HG02870 (cell line): Measurements from ENCODE around the gene TMEM163.
"Not testable (repeated sequence)": the region's sequence is repeated elsewhere in the genome, so short reads cannot be mapped to it uniquely, and the experiment has no call there.

ENCODE experiments used
- ATAC-seq: cut with Tn5 transposase; IDR thresholded peaks from one replicate; pipeline ENCODE4 v1.9.1; 2021; ENCODE audit warnings: mild to moderate bottlenecking, moderate library complexity; ENCODE audit not compliant: unreplicated experiment

TMEM163 gene

GRCh38 chr2:134499307-134499926 is 219.4 kb downstream of the TMEM163 start:
- no peak for ATAC-seq

- no peak for ATAC-seq
Measured at GRCh38 chr2:134498654-134499053, 220.1 kb downstream of the TMEM163 start.

GRCh38 chr2:134493797-134494196 is 225.0 kb downstream of the TMEM163 start:
- no peak for ATAC-seq

GRCh38 chr2:134491771-134492441 is 226.9 kb downstream of the TMEM163 start:
- no peak for ATAC-seq

GRCh38 chr2:134491022-134491421 is 227.8 kb downstream of the TMEM163 start:
- no peak for ATAC-seq

GRCh38 chr2:134490559-134490958 is 228.2 kb downstream of the TMEM163 start:
- ATAC-seq: no peak

GRCh38 chr2:134489732-134490384 is 228.9 kb downstream of the TMEM163 start:
- no peak for ATAC-seq

- ATAC-seq: no peak
Measured at GRCh38 chr2:134482766-134483340, 235.9 kb downstream of the TMEM163 start.

GRCh38 chr2:134482131-134482723 is 236.6 kb downstream of the TMEM163 start:
- ATAC-seq: no peak

GRCh38 chr2:134479696-134480330 is 239.0 kb downstream of the TMEM163 start:
- ATAC-seq: no peak

GRCh38 chr2:134476982-134477381 is 241.8 kb downstream of the TMEM163 start:
- ATAC-seq: not testable (repeated sequence)

- no peak for ATAC-seq
Measured at GRCh38 chr2:134470561-134471168, 248.1 kb downstream of the TMEM163 start.

GRCh38 chr2:134469516-134470115 is 249.2 kb downstream of the TMEM163 start:
- ATAC-seq: no peak

GRCh38 chr2:134468776-134469175 is 250.0 kb downstream of the TMEM163 start:
- no peak for ATAC-seq

GRCh38 chr2:134468164-134468563 is 250.6 kb downstream of the TMEM163 start:
- ATAC-seq: no peak

GRCh38 chr2:134466141-134466540 is 252.7 kb downstream of the TMEM163 start:
- no peak for ATAC-seq

GRCh38 chr2:134465228-134466105 is 253.3 kb downstream of the TMEM163 start:
- ATAC-seq: no peak

GRCh38 chr2:134463699-134464022 is 255.1 kb downstream of the TMEM163 start:
- no peak for ATAC-seq
